Upper lobe of left lung (tissue), 4 donors: ENCODE measurements around the gene SPOP.

Source experiments
- EP300 ChIP-seq, 4 donors: sonication (generic); formaldehyde crosslinking; IDR thresholded peaks; one replicate each; pipeline ENCODE4 v1.5.1; 2017; ENCODE audit warnings: antibody characterized with exemption in 4 of 4, control low read depth in 2 of 4
- TF ChIP-seq, protein P1 (sequence below), 6 experiments: fragments of 450-650 bp in 4 of 6; fragments of 200-600 bp in 2 of 6; sonication (generic) in 2 of 6; IDR thresholded peaks; one replicate each; pipeline ENCODE4 v1.5.1; 2016 to 2019; ENCODE audit warnings: antibody characterized with exemption in 6 of 6

DNA sequence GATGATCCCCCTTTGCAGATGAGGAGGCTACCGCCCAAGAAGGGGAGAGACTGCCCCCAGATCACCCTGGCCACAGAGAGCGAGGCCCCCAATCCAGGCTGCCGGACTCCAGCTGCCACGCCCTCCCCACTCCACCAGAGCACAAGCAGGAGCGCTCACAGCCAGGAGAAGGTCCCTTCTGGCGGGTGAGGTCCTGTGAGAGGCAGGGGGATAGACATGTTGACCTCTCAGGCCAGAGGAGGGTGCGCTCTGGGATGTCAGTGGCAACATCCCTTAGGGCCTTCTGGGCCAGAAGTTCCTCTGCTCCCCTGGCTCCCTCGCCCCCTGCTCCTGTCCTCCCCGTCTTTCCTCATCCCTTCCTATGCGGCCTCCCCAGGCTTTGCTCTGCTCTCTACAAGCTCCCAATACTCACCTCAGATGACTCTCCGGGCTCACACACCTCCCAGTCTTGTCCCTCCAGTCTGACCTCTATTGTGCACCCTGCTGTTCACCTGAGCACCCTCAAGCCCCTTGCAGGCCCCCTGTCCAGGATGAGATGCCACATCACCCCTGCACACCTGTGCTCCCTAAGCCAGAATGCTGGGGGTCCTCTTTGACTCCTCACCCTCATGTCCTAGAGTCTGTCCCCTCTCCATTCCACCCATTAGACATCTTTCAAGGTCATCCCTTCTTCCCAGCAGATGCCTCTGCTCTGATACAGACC is 107.2 kb downstream of the SPOP start:
- no peak for TF ChIP-seq EP300 (IDR thresholded peaks at IDR 0.05)
- TF ChIP-seq, protein P1, sequence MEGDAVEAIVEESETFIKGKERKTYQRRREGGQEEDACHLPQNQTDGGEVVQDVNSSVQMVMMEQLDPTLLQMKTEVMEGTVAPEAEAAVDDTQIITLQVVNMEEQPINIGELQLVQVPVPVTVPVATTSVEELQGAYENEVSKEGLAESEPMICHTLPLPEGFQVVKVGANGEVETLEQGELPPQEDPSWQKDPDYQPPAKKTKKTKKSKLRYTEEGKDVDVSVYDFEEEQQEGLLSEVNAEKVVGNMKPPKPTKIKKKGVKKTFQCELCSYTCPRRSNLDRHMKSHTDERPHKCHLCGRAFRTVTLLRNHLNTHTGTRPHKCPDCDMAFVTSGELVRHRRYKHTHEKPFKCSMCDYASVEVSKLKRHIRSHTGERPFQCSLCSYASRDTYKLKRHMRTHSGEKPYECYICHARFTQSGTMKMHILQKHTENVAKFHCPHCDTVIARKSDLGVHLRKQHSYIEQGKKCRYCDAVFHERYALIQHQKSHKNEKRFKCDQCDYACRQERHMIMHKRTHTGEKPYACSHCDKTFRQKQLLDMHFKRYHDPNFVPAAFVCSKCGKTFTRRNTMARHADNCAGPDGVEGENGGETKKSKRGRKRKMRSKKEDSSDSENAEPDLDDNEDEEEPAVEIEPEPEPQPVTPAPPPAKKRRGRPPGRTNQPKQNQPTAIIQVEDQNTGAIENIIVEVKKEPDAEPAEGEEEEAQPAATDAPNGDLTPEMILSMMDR (IDR thresholded peaks at IDR 0.05), result no peak
